ENCODE measurements around the gene SCPEP1.

The SCPEP1 gene

GRCh38 chr17:57044976-57045867 is 67.3 kb downstream of the SCPEP1 start:
- no peak for DNase-seq

- DNase-seq, result peak in 1 of 4 experiments; percentile 11
Measured at GRCh38 chr17:57045868-57046704, 68.2 kb downstream of the SCPEP1 start.

- DNase-seq, result no peak
Measured at GRCh38 chr17:57046749-57047148, 68.8 kb downstream of the SCPEP1 start.

- no peak for DNase-seq
Measured at GRCh38 chr17:57048096-57048495, 70.2 kb downstream of the SCPEP1 start.

GRCh38 chr17:57050306-57050705 is 72.4 kb downstream of the SCPEP1 start:
- no peak for DNase-seq

GRCh38 chr17:57051886-57052361 is 74.0 kb downstream of the SCPEP1 start:
- DNase-seq, result no peak

Data from activated CD4-positive, CD25-positive, alpha-beta regulatory T cell (primary cell).